Measurements from ENCODE around the gene PLXNB2.
A peak's percentile ranks its signal among the peaks of the same experiment; 100 is the strongest.
"Not testable (repeated sequence)": the region's sequence is repeated elsewhere in the genome, so short reads cannot be mapped to it uniquely, and the experiment has no call there.

The PLXNB2 gene

DNA sequence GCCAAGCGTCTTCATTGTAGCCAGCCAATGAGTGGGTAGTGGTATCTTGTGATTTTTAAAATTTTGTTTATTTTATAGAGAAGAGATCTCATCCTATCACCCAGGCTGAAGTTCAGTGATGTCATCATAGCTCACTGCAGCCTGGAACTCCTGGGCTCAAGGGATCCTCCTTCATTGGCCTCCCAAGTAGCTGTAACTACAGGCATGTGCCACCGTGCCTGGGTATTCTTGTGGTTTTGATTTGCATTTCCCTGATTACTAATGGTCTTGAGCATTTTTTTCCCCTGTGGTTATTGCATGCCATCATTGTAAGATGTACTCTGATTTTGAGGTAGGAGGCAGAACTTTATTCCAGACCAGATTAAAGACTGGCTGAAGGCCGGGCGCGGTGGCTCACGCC lies 21.8 kb upstream of the PLXNB2 start:
- Histone ChIP-seq H3K27ac (no peak overlapping the region), H3K4me3 (no peak overlapping the region)

DNA sequence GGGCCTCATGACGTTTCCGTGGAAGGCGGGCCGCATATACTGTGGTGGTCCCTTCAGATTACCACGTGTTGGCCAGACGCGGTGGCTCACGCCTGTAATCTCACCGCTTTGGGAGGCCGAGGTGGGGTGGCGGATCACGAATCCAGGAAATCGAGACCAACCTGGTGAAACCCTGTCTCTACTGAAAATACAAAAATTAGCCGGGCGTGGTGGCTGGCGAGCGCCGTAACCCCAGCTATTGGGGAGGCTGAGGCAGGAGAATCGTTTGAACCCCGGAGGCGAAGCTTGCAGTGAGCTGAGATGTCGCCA lies 20.2 kb upstream of the PLXNB2 start:
- H3K4me3 ChIP-seq = peak overlapping the region; percentile 65 to 89 (median 76)
- H3K27ac ChIP-seq = peak overlapping the region; percentile 88 to 99 (median 98)

DNA sequence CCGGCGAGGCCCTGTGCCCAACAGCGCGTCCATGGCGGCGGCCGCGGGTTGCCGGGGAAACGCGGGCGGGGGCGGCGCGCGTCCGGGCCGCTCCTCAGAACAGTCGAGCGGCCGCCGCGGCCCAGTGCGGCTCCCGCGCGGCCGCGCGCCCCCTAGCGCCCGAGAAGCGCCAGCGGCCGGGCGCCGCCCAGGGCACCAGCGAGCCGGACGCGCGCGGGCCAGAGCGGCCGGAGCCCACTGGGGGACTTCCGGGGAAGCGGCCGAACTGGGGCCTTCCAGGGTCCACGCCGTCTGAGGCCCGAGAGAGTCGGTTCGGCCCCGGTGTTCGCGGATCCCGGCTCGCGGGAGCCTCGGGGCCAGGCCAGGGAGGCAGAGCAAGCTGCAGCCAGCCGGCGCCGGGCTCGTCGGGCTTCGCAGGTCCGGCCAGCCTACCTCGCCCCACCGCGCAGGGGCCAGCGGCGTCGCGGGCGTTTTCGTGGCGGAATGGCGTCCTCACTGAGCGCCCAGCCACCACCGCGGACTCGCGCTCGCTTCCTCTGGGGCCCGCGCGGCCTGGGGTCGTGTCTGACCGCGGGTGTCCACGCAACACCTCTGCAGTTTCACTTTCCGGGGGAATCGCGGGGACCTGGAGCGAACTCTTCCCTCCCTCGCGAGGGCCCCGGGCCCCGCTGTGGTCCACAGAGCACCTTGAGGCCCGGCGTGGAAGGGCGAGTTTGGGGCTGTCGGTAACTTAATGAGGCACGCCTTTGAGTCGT lies 19.7 kb upstream of the PLXNB2 start, which contains the start of gene DENND6B:
Gene DENND6B, minus strand, starts transcription at position 57 of the 755 bp plus-strand sequence. Its CDS starts 24 bp downstream, at position 33.
- peak within 1 kb of the TSS; percentile 88 to 99 (median 98) for H3K27ac ChIP-seq
- H3K4me3 ChIP-seq = peak within 1 kb of the TSS; percentile 65 to 89 (median 76)

DNA sequence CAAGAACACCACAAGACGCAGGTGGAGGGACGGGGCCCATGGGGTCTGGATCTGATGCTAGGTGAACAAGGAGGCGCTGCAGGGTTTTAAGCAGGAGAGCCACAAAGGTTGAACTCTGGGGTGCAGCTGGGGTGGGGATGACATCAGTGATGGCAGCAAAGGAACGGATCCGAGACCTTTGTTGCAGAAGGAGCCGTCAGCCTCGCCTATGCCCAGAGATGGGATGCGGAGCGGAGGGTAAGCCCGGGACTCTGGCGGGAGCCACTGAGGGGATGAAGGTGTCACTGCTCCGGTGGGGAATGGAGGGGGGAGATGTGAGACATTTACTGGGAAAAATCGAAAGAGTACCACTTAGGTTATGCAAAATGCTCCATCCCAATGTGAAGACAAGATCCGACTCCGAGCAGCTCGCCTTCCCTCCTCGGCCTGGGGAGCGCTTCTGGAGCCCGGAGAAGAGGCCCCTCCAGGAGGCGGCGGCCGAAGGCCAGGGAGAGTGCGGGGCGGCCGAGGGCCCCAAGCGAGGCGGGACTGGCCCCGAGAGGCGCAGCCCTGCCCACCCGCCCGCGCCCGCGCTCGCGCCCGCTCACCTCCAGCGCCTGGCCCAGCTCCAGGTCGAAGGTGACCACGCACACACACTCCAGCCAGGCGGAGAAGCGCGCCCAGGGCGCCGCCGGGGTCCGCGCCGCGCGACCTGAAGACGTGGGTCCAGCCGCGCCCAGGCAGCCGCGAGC lies 18.9 kb upstream of the PLXNB2 start:
- H3K27ac ChIP-seq = peak overlapping the region in 17 of 21 experiments; percentile 48 to 99 (median 79)
- peak overlapping the region; percentile 65 to 89 (median 76) for H3K4me3 ChIP-seq

DNA sequence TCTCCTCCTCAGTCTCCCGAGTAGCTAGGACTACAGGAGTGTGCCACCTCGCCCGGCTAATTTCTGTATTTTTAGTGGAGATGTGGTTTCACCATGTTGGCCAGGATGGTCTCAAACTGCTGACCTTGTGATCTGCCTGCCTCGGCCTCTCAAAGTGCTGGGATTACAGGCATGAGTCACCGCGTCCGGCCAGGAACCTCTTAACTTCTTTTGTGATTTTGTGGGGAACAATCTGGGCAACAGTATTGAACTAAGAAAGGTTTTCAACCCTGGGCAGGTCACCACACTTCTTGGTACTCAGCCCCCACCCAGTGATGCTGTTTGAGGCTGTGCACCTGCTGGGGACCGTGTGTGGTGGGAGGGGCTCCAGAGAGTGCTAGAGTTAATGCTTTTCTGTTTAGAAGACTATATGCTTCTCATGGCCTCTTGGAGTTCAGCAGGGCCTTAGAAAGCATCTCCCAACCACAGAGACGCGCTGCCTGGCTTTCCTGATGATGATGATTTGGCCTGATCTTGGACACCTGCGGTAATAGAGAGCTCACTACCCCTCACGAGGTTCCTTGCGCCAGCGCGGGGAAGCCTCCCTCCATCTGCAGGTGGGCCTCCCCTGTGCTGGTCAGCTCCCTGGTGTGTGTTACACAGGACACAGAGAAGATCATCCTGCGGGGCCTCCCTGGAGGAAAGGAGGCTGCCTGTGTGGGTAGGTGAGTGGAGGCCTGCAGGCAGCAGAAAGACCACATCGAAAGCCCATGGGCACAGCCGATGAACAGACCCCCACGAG lies 18.2 kb upstream of the PLXNB2 start:
- no peak overlapping the region for H3K27ac ChIP-seq
- peak overlapping the region in 1 of 7 experiments; percentile 65 for H3K4me3 ChIP-seq

DNA sequence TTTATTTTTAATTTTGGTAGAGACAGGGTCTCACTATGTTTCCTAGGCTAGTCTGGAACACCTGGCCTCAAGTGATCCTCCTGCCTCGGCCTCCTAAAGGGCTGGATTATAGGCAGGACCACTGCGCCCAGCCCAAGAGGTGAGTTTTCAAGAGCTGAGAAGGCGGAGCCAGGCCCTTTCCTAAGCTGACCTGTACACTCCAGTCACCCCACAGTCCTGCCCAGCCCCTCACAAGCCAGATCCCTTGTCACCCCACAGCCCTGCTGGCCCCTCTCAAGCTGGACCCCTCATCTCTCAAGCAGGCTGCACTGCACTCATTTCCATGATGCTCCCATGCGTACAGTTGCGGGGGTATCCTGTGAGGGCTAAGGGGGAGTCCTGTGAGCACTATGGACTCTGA lies 16.5 kb upstream of the PLXNB2 start:
- no peak overlapping the region for H3K27ac ChIP-seq

DNA sequence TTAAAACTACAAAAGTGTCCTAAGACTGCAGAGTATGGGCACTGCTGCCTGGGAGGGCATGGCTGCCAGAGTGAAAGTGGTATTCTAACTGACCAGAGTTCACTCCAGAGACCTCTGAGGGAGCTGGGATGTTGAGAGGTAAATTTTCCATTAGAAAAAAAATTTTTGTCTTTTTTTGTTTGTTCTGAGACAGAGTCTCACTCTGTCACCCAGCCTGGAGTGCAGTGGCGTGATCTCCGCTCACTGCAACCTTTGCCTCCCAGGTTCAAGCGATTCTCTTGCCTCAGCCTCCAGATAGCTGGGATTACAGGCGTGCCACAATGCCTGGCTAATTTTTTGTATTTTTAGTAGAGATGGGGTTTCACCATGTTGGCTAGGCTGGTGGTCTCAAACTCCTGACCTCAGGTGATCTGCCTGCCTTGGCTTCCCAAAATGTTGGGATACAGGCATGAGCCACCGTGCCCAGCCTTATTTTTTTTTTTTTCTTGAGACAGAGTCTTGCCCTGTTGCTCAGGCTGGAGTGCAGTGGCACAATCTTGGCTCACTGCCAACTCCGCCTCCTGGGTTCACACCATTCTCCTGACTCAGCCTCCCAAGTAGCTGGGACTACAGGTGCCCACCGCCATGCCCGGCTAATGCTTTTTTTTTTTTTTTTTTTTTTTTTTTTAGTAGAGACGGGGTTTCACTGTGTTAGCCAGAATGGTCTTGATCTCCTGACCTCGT lies 15.1 kb upstream of the PLXNB2 start:
- H3K4me3 ChIP-seq, H3K27ac ChIP-seq: not testable (repeated sequence)

More for the DNA sequence above, 16.5 kb upstream of the PLXNB2 start:
- no peak overlapping the region for H3K4me3 ChIP-seq

DNA sequence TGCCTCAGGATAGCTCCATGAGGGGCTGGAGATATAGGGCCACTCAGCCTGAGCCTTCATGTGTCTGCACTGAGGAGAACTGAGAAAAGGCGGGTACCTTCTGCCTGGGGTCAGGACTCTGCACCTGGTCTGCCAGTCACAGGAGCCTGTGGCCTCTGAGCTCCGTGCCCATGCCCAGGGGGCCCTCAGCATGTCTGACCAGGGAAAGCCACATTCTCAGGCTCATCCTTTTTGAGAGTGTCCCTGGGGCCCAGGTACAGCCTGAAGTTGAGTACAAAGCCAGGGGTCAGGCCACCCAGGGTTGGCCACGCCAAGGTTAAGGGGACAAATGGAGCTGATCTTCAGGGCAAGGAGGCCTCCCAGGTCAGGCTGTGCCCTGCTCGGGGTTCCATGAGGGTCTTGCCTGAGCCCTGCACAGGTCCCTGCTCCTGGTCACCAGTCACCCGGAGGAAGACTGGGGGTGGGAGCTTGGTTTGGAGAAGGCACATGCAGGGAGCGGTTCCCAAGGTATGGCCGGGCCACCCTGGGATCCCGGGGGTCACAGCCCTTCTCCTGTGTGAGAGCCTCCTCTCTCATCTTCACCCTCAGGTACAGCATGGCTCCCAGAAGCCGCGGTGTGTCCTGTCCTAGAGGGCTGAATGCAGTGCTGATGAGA lies 13.4 kb upstream of the PLXNB2 start:
- Histone ChIP-seq H3K27ac (no peak overlapping the region), H3K4me3 (no peak overlapping the region)

DNA sequence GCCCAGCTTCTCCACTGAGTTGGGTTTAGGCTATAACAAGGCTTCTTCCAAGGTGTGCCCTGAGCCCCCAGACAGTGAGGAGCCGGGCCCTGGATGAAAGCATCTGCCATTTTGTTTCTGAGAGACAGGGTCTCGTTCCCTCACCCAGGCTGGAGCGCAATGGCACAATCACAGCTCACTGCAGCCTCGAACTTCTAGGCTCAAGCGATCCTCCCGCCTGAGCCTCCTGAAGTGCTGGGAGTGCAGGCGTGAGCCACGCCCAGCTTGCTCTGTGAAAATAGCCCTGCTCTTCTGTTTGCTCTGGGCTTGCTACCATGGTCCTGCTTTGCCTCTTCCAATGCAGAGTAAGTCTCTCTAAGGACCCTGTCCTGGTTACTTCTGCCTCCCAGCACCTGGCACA lies 12.7 kb upstream of the PLXNB2 start:
- Histone ChIP-seq H3K27ac (no peak overlapping the region), H3K4me3 (no peak overlapping the region)

DNA sequence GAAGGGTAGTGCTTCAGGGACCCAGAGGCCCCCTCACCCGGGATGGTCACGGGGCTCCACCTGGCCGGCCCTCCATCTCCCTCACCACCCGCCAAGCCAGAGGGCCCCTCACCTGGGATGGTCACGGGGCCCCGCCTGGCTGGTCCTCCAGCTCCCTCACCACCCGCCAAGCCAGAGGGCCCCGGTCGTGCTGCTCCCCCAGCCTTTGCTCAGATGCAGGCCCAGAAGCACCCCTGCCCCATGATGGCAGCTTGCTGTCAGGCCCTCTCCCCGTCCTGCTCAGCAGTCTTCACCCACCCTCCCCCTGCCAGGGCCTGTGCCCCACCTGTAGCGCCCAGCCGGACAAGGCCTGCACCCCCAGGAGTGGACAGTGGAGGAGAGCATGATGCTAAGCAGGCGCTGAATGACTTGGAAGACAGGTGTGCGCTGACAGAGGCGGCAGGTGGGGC lies 12.1 kb upstream of the PLXNB2 start:
- H3K27ac ChIP-seq = no peak overlapping the region
- H3K4me3 ChIP-seq = no peak overlapping the region

DNA sequence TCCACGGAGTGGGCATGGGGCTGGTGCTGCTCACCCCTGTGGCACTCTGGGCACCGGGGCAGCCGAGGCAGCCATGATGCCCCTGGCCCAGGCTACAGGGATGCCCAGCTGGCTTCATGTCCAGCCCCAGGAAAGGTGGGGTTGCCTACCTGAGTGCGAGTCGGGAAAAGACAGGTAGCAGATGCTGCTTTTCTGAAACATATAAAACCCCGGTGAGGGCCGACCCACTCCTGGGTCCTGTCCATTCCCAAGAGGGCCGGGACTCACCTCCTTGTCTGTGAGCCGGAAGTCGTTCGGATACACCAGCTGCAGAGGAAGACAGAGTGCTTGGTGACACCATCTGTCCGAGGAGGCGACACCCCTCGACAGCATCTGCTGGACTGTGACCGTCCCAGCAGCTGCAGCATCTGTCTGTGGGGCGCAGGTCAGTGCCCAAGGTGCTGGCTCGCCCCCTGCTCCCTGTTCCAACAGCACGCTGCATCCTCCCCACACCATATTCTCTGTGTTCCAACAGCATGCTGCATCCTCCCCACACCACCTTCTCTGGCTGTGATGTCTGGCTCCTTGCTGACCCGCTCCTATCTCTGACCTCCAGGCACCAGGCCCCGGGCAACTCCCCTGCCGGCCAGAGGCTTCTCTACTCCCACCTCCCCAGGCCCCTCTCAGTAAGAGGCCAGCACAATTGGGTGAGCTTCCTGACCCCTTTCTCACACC lies 11.4 kb upstream of the PLXNB2 start:
- H3K27ac ChIP-seq = no peak overlapping the region
- H3K4me3 ChIP-seq = no peak overlapping the region

DNA sequence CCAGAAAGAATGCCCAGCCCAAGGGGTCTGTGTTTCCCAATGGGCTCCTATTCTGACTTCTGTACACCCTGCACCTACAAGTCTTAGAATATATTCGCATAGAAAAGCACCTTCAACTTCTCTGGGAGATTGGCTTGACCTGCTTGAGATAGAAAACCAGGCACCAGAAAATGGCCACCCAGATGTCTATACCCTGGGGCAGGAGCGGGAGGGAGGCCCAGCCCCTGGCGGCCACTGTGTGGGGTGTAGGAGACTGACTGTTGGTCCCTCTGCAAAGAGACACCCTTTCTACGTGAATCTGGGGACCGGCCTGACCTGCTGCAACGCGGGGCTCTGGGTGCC lies 10.9 kb upstream of the PLXNB2 start:
- Histone ChIP-seq H3K4me3 (no peak overlapping the region), H3K27ac (no peak overlapping the region)

DNA sequence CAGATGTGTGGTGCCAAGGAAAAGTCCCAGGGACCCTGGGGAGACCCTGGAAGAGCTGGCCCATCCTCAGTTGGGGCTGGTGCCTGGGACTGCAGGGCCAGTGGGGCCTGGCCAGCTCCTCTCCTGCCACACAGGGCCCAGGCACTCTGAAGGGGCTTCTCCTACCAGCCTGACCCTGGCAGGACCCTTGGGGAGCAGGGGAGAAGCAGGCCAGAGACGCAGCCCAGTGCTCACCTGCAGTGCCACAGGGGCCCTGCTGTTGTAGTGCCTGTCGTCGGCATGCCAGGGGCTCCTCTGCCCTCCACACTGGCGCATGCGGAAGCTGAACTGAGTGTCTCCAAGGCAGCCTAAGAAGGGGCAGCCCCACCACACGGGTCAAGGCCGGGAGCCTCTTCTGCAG lies 10.2 kb upstream of the PLXNB2 start:
- Histone ChIP-seq H3K4me3 (no peak overlapping the region), H3K27ac (no peak overlapping the region)

DNA sequence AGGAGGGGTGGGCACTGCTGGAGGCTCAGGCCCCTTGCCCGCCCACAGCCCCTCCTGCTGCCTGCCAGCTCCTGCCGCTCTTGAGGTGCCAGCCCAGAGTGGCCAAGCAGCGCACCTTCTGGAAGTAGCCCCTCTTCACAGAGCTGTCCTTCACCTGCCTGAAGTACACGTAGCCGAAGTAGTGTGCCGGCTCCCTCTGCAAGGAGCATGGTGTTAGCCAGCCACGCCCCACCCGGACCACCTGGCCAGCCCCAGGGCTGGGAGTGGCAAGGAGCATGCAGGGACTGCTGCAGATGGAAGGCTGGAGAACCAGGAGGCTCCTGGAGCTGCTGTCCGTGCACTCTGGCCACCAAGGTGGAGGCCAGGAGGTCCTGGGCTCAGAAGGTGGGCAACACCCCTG lies 9.7 kb upstream of the PLXNB2 start:
- Histone ChIP-seq H3K27ac (no peak overlapping the region), H3K4me3 (no peak overlapping the region)

DNA sequence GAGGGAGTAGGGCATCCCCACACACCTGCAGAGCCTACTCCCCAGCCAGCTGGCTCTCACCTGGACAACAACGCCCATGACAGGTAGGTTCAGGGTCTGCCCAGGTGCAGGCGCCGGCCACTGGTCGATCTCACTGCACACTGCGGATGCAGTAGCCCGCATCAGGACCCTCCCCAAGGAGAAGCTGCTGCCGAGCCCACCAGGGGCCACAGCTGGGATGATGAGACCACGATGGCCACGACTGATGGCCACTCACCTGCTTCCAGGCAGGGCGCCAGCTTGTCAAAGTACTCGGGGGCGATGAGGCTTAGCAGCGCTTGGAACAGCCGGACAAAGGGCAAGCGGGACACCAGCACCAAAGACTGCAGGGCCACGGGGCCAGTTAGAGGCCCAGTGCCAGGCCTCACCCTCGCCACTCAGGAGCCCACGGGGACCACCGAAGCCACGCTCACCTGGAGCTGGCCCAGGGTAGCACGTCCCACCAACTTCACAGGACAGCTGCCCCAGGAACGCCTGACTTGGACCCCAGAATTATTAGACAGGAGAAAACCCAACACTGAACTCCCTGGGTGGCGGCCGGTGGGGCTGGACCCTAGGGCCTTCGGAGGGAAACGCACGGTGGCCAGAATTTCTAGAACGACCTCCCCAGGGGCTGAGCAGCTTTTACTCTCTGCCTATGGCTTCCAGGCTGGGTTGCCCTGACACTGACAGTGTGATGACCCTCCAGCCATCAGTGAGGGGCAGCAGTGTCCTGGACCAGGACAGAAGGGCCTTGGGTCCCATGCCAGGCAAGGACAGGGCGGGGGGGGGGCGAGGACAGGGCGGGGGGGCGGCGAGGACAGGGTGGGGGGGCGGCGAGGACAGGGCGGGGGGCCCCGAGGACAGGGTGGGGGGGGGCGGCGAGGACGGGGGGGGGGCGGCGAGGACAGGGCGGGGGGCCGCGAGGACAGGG lies 8.9 kb upstream of the PLXNB2 start:
- no peak overlapping the region for H3K27ac ChIP-seq

DNA sequence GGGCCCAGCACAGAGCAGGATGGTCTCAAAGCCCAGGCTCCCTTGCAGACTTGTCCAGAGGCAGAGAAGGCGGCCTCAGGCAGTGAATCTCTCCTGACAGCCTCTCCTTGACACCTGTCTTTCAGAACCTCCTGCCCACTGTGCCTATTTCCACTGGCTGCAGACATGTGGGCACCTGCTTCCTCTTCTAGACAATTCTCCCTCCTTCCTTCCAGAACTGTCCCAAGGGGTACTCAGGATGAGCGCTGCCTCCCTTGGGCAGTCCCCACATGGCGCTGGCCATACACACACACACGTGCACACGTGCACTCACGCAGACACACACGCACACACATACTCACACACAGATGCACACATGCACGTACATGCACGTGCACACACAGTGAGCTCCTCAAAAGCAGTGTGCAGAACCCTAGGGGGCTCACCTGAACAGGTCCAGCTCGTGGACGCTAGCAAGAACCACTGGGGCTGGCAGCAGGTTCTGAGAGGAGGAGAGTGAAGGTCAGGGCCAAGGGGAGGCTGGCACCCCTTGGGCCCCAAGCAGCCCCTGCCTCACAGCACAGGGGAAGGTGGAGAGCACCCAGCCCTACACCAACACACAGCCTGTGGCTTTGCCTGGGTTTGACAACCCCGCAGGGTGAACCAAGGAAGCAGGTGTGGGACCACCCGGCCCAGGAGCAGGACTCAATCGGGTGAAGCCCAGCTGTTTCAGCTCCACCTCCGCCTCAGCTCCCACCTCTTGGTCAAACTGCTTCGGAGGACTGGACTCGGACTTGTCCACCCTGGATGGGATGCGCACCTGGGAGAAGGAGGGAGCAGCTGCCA lies 8.1 kb upstream of the PLXNB2 start:
- Histone ChIP-seq H3K27ac (peak overlapping the region in 2 of 21 experiments; percentile 3 to 74), H3K4me3 (no peak overlapping the region)

More for the DNA sequence above, 8.9 kb upstream of the PLXNB2 start:
- no peak overlapping the region for H3K4me3 ChIP-seq
